Measurements from ENCODE around the gene SIRT5. TPM values are rescaled to one million over a fixed set of nuclear protein-coding genes. Genes with fewer than 3 reads are reported as not detected.

The SIRT5 gene
- total RNA-seq, 1 experiment from 2014 or later = 10.9 TPM

DNA sequence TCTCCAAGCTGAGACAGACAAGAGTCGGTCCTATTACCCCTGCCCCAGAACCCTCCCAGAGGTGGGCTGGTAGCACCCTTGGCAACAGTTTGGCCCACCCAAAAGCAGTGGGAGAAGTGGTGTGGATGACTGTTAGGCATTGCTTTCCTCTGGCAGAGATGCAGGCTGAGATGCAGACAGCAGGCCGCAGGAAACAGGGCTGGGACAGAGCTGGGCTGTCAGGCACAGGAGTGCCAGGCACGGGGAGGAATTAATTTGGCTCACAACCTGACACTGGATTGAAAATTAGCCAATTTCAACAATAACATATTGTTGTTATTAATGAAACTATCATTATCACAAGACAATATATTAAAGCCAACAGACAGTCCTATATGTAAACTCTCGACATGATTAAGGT lies 15.7 kb upstream of the SIRT5 start:
- DNase-seq (no peak), ATAC-seq (no peak)
- H3F3A ChIP-seq (ENCODE audit: low read length, unreplicated experiment) = no peaks in the 10 kb centered on the region
- no peak overlapping the region for H2AFZ ChIP-seq (ENCODE audit: low read length)
- H3K4me1 ChIP-seq (ENCODE audit: insufficient read depth, low read length) = peaks cover 11% of the 10 kb centered on the region
- H3K9ac ChIP-seq (ENCODE audit: low read length) = no peak overlapping the region
- intact Hi-C loops (cut with micrococcal nuclease) = no loop called here
- CTCF ChIA-PET = no interaction called here
- H3K27ac ChIP-seq (ENCODE audit: low read length) = no peak overlapping the region
- no peaks in the 10 kb centered on the region for H4K20me1 ChIP-seq (ENCODE audit: low read length)
- TF ChIP-seq EZH2phosphoT487 (IDR thresholded peaks at IDR 0.05; ENCODE audit: borderline replicate concordance, low read length) = no peak
- POLR2A ChIA-PET (ENCODE audit: unreplicated experiment) = no interaction called here
- H3K36me3 ChIP-seq (ENCODE audit: low read depth, low read length) = no peaks in the 10 kb centered on the region
- H3K4me3 ChIP-seq (ENCODE audit: low read length) = no peak overlapping the region
- BruUV-seq (replicated peaks) = no TSS peak
- no peak overlapping the region for H3K4me2 ChIP-seq (ENCODE audit: low read length)
- H3K9me2 ChIP-seq (replicated peaks; ENCODE audit: low read length) = no peaks in the 10 kb centered on the region
- H3K27me3 ChIP-seq (ENCODE audit: low read length) = no peaks in the 10 kb centered on the region
- H3K9me3 ChIP-seq (ENCODE audit: low read length) = no peaks in the 10 kb centered on the region
- H3K79me2 ChIP-seq (ENCODE audit: low read length) = no peaks in the 10 kb centered on the region

DNA sequence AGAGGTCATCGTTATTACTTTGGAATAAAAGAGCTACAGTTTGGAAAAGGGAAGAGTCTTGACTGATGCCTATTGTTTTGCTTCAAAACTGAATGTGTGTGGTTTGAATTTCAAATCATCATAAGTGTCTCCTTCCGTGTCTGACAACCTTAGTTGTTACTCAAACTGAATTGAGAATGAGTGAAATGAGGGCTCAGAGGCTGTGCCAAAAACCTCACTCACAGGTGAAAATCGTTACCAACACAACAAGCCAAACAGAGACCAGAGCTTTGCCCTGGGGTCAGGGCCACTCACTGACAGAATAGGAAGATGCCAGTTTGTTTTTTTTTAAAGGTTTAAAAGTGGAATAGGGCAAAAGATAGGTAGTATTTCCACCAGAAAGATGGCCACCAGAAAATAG lies 15.2 kb upstream of the SIRT5 start:
- Histone ChIP-seq H3K27ac (ENCODE audit: low read length) (no peak overlapping the region; the same call in 1 of the 2 replicates), H4K20me1 (ENCODE audit: low read length) (no peaks in the 10 kb centered on the region), H3K36me3 (ENCODE audit: low read depth, low read length) (no peaks in the 10 kb centered on the region), H3K4me3 (ENCODE audit: low read length) (no peak overlapping the region), H3K9ac (ENCODE audit: low read length) (no peak overlapping the region), H3K9me2 (replicated peaks; ENCODE audit: low read length) (no peaks in the 10 kb centered on the region), H3K4me1 (ENCODE audit: insufficient read depth, low read length) (peaks cover 11% of the 10 kb centered on the region), H3K79me2 (ENCODE audit: low read length) (no peaks in the 10 kb centered on the region), H2AFZ (ENCODE audit: low read length) (0 out of 2 replicates have a peak overlapping the region, but pooled peaks have one; percentile 21), H3K27me3 (ENCODE audit: low read length) (no peaks in the 10 kb centered on the region), H3K4me2 (ENCODE audit: low read length) (no peak overlapping the region), H3F3A (ENCODE audit: low read length, unreplicated experiment) (no peaks in the 10 kb centered on the region), H3K9me3 (ENCODE audit: low read length) (no peaks in the 10 kb centered on the region)
- ATAC-seq (no peak), DNase-seq (peak; percentile 16)
- TF ChIP-seq, protein P1, sequence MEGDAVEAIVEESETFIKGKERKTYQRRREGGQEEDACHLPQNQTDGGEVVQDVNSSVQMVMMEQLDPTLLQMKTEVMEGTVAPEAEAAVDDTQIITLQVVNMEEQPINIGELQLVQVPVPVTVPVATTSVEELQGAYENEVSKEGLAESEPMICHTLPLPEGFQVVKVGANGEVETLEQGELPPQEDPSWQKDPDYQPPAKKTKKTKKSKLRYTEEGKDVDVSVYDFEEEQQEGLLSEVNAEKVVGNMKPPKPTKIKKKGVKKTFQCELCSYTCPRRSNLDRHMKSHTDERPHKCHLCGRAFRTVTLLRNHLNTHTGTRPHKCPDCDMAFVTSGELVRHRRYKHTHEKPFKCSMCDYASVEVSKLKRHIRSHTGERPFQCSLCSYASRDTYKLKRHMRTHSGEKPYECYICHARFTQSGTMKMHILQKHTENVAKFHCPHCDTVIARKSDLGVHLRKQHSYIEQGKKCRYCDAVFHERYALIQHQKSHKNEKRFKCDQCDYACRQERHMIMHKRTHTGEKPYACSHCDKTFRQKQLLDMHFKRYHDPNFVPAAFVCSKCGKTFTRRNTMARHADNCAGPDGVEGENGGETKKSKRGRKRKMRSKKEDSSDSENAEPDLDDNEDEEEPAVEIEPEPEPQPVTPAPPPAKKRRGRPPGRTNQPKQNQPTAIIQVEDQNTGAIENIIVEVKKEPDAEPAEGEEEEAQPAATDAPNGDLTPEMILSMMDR (conservative IDR thresholded peaks at IDR 0.05; ENCODE audit: low read depth, low read length) = no peak
- TF ChIP-seq EZH2phosphoT487 (IDR thresholded peaks at IDR 0.05; ENCODE audit: borderline replicate concordance, low read length) (no peak), EZH2 (IDR thresholded peaks at IDR 0.05; ENCODE audit: low read length, unreplicated experiment) (no peak)
- intact Hi-C loops (cut with micrococcal nuclease) = no loop called here
- CTCF ChIA-PET = no interaction called here
- no TSS peak for BruUV-seq (replicated peaks)
- POLR2A ChIA-PET (ENCODE audit: unreplicated experiment) = no interaction called here

DNA sequence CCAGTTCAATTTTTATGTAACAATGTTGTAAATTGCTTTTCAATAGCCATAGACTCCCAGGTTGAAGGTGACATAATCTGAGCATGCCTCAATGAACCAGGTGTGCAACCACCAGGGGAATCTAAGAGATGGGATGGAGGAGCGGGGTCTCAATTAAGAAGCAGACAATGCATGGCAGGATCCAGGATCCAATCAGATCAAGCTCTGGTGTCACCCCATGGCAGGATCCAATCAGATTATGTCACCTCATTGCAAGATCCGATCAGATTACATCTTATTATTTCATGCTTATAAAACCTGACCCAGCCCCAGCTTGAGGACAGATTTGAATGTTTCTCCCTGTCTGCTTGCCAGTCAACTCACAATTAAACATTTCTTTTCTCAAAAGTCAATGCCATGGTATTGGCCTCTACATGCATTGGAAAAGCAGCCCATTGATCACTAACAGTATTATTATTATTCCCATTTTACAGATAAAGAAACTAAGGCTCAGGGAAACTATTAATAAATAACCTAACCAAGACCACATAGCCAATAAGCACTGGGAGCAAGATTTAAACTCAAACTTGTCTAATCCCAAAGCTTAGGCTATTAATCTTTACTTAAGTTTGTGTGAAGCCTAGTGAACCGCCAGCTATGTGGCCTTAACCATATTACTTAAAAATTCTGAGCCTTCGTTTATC lies 14.3 kb upstream of the SIRT5 start:
- CTCF ChIA-PET = interaction anchor here (0.6 kb wide), 1 partner anchor 226 kb away, joined by 4 read pairs; no protein-coding TSS in a partner anchor
- POLR2A ChIA-PET (ENCODE audit: unreplicated experiment) = interaction anchor here (0.6 kb wide), 1 partner anchor 14 kb away, joined by 3 read pairs; the partner anchor contains the start of gene SIRT5
- no peak overlapping the region for H3K4me2 ChIP-seq (ENCODE audit: low read length)
- no peaks in the 10 kb centered on the region for H3K79me2 ChIP-seq (ENCODE audit: low read length)
- no peaks in the 10 kb centered on the region for H3F3A ChIP-seq (ENCODE audit: low read length, unreplicated experiment)
- ATAC-seq (no peak), DNase-seq (peak; percentile 23)
- no peaks in the 10 kb centered on the region for H4K20me1 ChIP-seq (ENCODE audit: low read length)
- H2AFZ ChIP-seq (ENCODE audit: low read length) = no peak overlapping the region
- peaks cover 11% of the 10 kb centered on the region for H3K4me1 ChIP-seq (ENCODE audit: insufficient read depth, low read length)
- no peaks in the 10 kb centered on the region for H3K9me2 ChIP-seq (replicated peaks; ENCODE audit: low read length)
- TF ChIP-seq EZH2 (IDR thresholded peaks at IDR 0.05; ENCODE audit: low read length, unreplicated experiment) (no peak), EZH2phosphoT487 (IDR thresholded peaks at IDR 0.05; ENCODE audit: borderline replicate concordance, low read length) (no peak)
- TF ChIP-seq, protein P1 (conservative IDR thresholded peaks at IDR 0.05; ENCODE audit: low read depth, low read length) = no peak
- no peaks in the 10 kb centered on the region for H3K36me3 ChIP-seq (ENCODE audit: low read depth, low read length)
- no peak overlapping the region for H3K9ac ChIP-seq (ENCODE audit: low read length)
- H3K9me3 ChIP-seq (ENCODE audit: low read length) = no peaks in the 10 kb centered on the region
- H3K27ac ChIP-seq (ENCODE audit: low read length) = no peak overlapping the region
- H3K27me3 ChIP-seq (ENCODE audit: low read length) = no peaks in the 10 kb centered on the region
- intact Hi-C loops (cut with micrococcal nuclease) = no loop called here
- H3K4me3 ChIP-seq (ENCODE audit: low read length) = no peak overlapping the region
- BruUV-seq (replicated peaks) = no TSS peak

All from PC-3 (cell line).